AG04449 (cell line): ENCODE measurements around the gene GARIN5A.

Experiments
- CTCF ChIA-PET: fragments of 350-600 bp; formaldehyde crosslinking; extraction: SDS; loops from one replicate; lab custom pipeline; 2021; ENCODE audit warnings: antibody characterized with exemption; lab: Yijun Ruan, JAX
- POLR2A ChIA-PET: fragments of 400-600, 350-600 bp; formaldehyde crosslinking; extraction: SDS; loops from one replicate; lab custom pipeline; 2020; ENCODE audit warnings: antibody characterized with exemption, inconsistent platforms; lab: Yijun Ruan, JAX
- DNase-seq: peaks from one replicate; pipeline ENCODE4 v3.0.0-alpha.2; 2010; ENCODE audit warnings: low read depth, low spot score
- H3K4me3 ChIP-seq: 2 replicates; pipeline ENCODE4 v1.5.1; 2011; ENCODE audit warnings: low read depth, mild to moderate bottlenecking, control low read depth, low read length
- TF ChIP-seq, protein P1 (sequence below): IDR thresholded peaks from one replicate; pipeline ENCODE4 v1.5.1; 2011; ENCODE audit warnings: mild to moderate bottlenecking, moderate library complexity, low read length, control low read depth, inconsistent platforms; ENCODE audit not compliant: insufficient read depth; ENCODE audit errors: missing control alignments

GARIN5A gene

DNA sequence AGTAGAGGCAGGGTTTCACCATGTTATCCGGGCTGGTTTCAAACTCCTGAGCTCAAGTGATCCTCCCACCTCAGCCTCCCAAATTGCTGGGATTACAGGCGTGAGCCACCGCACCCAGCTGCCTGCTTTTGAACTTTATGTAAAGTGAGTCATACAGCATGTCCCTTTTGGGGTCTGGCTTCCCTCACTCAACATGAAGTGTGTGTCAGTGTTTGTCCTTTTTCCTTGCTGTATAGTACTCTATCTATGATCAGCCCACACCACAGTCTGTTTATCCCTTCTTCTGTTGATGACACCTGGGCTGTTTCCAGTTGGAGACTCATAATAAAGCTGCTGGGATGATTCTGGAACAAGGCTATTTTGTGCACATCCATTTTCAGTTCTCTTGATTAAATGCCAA is 55.8 kb downstream of the GARIN5A start:
- CTCF ChIA-PET, result interaction anchor here (1.6 kb wide), 1 partner anchor 8 kb away, joined by 3 read pairs; no protein-coding TSS in a partner anchor

DNA sequence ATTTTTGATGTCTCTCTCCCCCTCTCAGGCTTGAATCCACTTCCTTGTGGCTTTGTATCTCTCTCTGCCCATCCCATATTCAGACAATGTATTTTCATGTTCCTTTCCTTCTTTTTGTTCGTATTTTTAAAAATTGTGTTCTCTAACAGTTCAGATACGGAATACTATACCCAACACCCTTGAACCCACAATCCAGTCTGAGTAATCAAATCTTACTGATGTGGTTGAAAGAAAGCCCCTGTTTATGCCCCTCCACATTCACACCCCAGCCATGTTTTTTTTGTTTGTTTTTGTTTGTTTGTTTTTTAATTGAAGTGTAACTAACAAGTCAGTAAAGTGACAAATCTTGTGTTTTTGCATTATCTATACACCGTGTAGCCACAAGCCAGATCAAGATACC is 56.5 kb downstream of the GARIN5A start:
- TF ChIP-seq, protein P1, sequence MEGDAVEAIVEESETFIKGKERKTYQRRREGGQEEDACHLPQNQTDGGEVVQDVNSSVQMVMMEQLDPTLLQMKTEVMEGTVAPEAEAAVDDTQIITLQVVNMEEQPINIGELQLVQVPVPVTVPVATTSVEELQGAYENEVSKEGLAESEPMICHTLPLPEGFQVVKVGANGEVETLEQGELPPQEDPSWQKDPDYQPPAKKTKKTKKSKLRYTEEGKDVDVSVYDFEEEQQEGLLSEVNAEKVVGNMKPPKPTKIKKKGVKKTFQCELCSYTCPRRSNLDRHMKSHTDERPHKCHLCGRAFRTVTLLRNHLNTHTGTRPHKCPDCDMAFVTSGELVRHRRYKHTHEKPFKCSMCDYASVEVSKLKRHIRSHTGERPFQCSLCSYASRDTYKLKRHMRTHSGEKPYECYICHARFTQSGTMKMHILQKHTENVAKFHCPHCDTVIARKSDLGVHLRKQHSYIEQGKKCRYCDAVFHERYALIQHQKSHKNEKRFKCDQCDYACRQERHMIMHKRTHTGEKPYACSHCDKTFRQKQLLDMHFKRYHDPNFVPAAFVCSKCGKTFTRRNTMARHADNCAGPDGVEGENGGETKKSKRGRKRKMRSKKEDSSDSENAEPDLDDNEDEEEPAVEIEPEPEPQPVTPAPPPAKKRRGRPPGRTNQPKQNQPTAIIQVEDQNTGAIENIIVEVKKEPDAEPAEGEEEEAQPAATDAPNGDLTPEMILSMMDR, result no peak
- POLR2A ChIA-PET, result no interaction called here
- DNase-seq, result no peak
- no peak overlapping the region for H3K4me3 ChIP-seq
- CTCF ChIA-PET, result interaction anchor here (1.3 to 1.6 kb wide), 2 partner anchors 8 to 51 kb away, joined by 3 read pairs; no protein-coding TSS in a partner anchor

More for the DNA sequence above, 55.8 kb downstream of the GARIN5A start:
- H3K4me3 ChIP-seq, result no peak overlapping the region
- TF ChIP-seq, protein P1, result no peak
- DNase-seq, result no peak
- POLR2A ChIA-PET, result no interaction called here

DNA sequence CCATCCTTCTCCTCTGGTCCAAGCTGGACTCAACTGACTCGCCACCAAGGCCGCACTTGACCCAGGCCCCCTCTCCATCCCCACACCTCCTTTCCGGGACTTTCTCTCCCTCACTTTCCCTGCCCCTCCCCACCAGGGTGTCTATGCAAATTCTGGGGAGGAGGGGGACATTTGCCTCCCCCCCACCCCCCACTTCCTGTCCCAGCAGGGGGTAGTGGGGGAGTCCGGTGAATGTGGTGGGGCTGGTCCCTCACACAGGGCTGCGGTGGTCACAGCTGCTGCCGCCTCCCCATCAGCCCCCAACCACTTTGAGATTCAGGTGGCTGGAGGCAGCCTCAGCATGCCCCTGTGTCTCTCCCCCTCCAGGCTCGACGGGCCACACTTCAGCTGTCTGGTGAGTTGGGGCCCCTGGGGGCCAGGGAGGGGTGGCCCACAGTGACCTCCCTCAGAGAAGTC is 57.0 kb downstream of the GARIN5A start:
- ChIA-PET CTCF (interaction anchor here (1.3 kb wide), 1 partner anchor 51 kb away, joined by 3 read pairs; no protein-coding TSS in a partner anchor), POLR2A (no interaction called here)
- no peak overlapping the region for H3K4me3 ChIP-seq
- no peak for DNase-seq
- TF ChIP-seq, protein P1, result no peak

DNA sequence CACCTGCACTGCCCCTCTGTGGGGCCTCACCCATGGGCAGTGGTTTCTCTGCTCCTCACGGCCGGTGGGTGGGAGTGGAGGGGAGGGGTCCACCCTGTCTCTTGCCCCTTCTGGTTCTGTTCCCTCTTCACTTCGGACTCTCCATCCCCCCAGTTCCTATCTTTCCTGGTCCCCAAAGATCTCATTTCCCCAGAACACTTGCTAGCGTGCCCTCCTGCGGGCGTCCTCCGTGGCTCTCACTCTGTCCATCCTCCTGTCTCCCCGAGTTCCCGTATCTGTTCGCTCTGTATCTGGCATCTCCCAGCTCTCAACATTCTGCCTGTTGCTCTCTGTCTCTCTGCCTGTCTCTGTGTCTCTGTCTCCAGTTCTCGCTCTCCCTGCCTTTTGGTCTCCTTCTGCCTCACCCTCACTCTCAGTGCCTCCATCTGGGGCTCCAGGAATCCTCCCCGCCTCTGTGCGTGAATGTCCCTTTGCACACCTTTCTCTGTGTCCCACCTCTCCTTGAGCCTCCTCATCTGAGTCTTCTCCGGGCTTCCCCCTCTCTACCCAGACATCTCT is 57.5 kb downstream of the GARIN5A start:
- TF ChIP-seq, protein P1, result no peak
- POLR2A ChIA-PET, result no interaction called here
- no peak for DNase-seq
- CTCF ChIA-PET, result interaction anchor here (1.3 kb wide), 1 partner anchor 50 kb away, joined by 3 read pairs; no protein-coding TSS in a partner anchor
- no peak overlapping the region for H3K4me3 ChIP-seq

DNA sequence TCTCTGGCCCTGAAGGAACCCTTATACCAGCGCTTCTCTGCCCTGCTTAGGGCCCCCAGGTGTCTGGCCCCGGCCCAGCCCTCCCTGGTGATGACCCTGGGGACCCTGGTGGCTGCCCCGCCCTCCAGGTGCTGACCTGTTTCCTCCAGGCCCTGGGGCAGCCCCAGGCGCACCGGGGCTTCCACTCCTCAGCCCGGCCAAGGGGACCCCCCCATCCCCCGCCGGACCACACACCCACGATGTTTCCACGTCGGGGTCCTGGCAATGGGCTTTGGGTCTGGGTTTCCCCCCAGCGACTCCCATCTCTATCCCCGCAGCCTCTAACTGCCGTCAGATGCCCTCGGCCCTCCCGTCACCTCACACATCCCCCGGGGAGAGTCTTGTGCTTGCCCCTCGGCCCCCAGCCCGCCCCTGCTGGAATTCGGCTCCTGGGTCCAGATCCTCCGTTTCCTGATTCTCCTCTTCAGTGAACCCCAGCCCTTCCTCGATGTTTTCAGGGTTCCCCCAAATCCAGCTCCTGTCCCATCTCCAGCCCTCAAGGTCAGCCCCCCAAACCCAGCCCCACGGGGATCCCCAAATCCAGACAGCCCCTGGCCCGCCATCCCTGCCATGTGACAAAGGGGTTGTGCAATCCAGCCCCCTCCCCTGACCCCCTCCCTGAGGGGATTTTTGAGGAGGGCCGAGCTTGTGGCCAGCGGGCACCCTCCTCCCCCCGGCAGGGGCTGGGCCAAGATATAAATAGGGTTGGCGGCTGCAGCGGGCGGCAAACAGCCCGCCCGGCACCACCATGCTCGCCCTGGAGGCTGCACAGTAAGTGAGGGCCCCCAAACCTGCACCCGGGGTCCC is 58.2 kb downstream of the GARIN5A start, which contains the start of gene SPIB:
Gene SPIB, plus strand, starts transcription at position 763 of the 846 bp plus-strand sequence. Its CDS starts 25 bp downstream, at position 788.
- ChIA-PET POLR2A (no interaction called here), CTCF (interaction anchor here (1.3 kb wide), 1 partner anchor 50 kb away, joined by 3 read pairs; no protein-coding TSS in a partner anchor)
- no peak within 1 kb of the TSS for H3K4me3 ChIP-seq
- TF ChIP-seq, protein P1, result no peak
- no peak for DNase-seq
